Mesendoderm (in vitro differentiated cells): Measurements from ENCODE around the gene CCZ1. TPM values are rescaled to one million over a fixed set of nuclear protein-coding genes. Genes with fewer than 3 reads are reported as not detected.

Experiments
- small RNA-seq: library from polyadenylated mRNA; stranded (forward); fragments of <200 nt; extraction: miRNeasy Mini kit (QIAGEN cat#:217004); gene quantifications from one replicate; pipeline ENCODE3, GENCODE V24; 2013; ENCODE audit not compliant: insufficient read depth

The CCZ1 gene

Small RNA genes within 50 kb of the gene (small RNA-seq; reads per million reads assigned to genes)
- gene RN7SL556P, result not detected
